Measurements from ENCODE around the gene PAK1. TPM values are rescaled to one million over a fixed set of nuclear protein-coding genes. Genes with fewer than 3 reads are reported as not detected.
A peak's percentile ranks its signal among the peaks of the same experiment; 100 is the strongest.

The PAK1 gene
- total and polyA plus RNA-seq, 2 of the 4 experiments (the other 2 are of a cell fraction) = 34.3 to 60.6 TPM

GRCh38 chr11:77361184-77361583, 112.7 kb downstream of the PAK1 start:
- H3K14ac ChIP-seq (replicated peaks; ENCODE audit: low read depth, low read length) = no peak overlapping the region
- intact Hi-C loops (cut with micrococcal nuclease) = no loop called here
- H2BK20ac ChIP-seq (ENCODE audit: low read depth, low read length) = no peak overlapping the region
- H3K23ac ChIP-seq (ENCODE audit: low read depth, low read length) = no peak overlapping the region
- in situ Hi-C loops (cut with MboI; ENCODE audit: low sequenced_read_pairs) = no loop called here
- no peak overlapping the region for H2AFZ ChIP-seq (replicated peaks; ENCODE audit: low read length, poor library complexity)
- H3K79me1 ChIP-seq (ENCODE audit: low read depth in 1 of 2, low read length in 2 of 2) = no peaks in the 10 kb centered on the region; a peak in 2 of 4 replicates
- H2BK5ac ChIP-seq (ENCODE audit: low read depth, low read length, poor library complexity, severe bottlenecking) = no peak overlapping the region
- H3K4me2 ChIP-seq (ENCODE audit: low read depth, low read length) = no peak overlapping the region
- no peak overlapping the region for H3K18ac ChIP-seq (ENCODE audit: low read depth, low read length)
- no peak overlapping the region for H4K91ac ChIP-seq (ENCODE audit: insufficient read depth, low read depth, low read length)
- no TSS peak for BruUV-seq (replicated peaks)
- H3K9me3 ChIP-seq (ENCODE audit: control insufficient read depth, insufficient read depth, low read length) = no peaks in the 10 kb centered on the region
- H3K56ac ChIP-seq (ENCODE audit: extremely low read depth, insufficient read depth, low read length) = no peak overlapping the region
- TF ChIP-seq FOS (IDR thresholded peaks at IDR 0.05; ENCODE audit: low read depth, low read length) = no peak
- TF ChIP-seq CHD1 (IDR thresholded peaks at IDR 0.05; ENCODE audit: low read depth, low read length) = no peak
- TF ChIP-seq NFE2L2 (IDR thresholded peaks at IDR 0.05; ENCODE audit: low read depth, low read length) = no peak
- no peak for TF ChIP-seq MAFK (IDR thresholded peaks at IDR 0.05; ENCODE audit: low read depth, low read length)
- TF ChIP-seq BHLHE40 (IDR thresholded peaks at IDR 0.05; ENCODE audit: low read depth, low read length) = no peak
- no peak for TF ChIP-seq RCOR1 (IDR thresholded peaks at IDR 0.05; ENCODE audit: insufficient replicate concordance, low read length)
- no peak for TF ChIP-seq USF2 (IDR thresholded peaks at IDR 0.05; ENCODE audit: low read depth, low read length)
- no peak for TF ChIP-seq SMC3 (IDR thresholded peaks at IDR 0.05; ENCODE audit: low read depth, low read length)
- TF ChIP-seq MAZ (IDR thresholded peaks at IDR 0.05; ENCODE audit: borderline replicate concordance, low read depth, low read length) = no peak
- TF ChIP-seq CEBPB (IDR thresholded peaks at IDR 0.05; ENCODE audit: low read depth, low read length) = no peak
- TF ChIP-seq MXI1 (IDR thresholded peaks at IDR 0.05; ENCODE audit: borderline replicate concordance, low read depth, low read length) = no peak
- TF ChIP-seq RAD21 (IDR thresholded peaks at IDR 0.05; ENCODE audit: low read length) = no peak
- TF ChIP-seq POLR2A (IDR thresholded peaks at IDR 0.05; ENCODE audit: low read depth, low read length) = no peak
- TF ChIP-seq ELK1 (IDR thresholded peaks at IDR 0.05; ENCODE audit: borderline replicate concordance, low read depth, low read length) = no peak
- no peak for TF ChIP-seq CTCF (conservative IDR thresholded peaks at IDR 0.05; ENCODE audit: low read depth, low read length)
- TF ChIP-seq RFX5 (IDR thresholded peaks at IDR 0.05; ENCODE audit: low read depth, low read length) = no peak
- no CpG with 5 or more reads among the region's 3 CpGs for WGBS, 2 experiments (ENCODE audit: extremely low coverage in 2 of 2, insufficient read length in 1 of 2)
- no peak overlapping the region for H4K8ac ChIP-seq (ENCODE audit: low read depth in 2 of 2, low read length in 2 of 2)
- no peak overlapping the region for H3K4ac ChIP-seq (ENCODE audit: low read depth, low read length)
- ATAC-seq (ENCODE audit: low read depth) = peak; percentile 49
- CTCF ChIA-PET = no interaction called here
- H2BK15ac ChIP-seq (ENCODE audit: low read depth, low read length) = no peak overlapping the region
- H4K20me1 ChIP-seq (ENCODE audit: insufficient read depth, low read length) = no peaks in the 10 kb centered on the region
- POLR2A ChIA-PET (ENCODE audit: unreplicated experiment) = interaction anchor here (0.6 kb wide), 1 partner anchor 52 kb away, joined by 5 read pairs; no protein-coding TSS in a partner anchor
- no peak overlapping the region for H2AK9ac ChIP-seq (replicated peaks; ENCODE audit: low read depth, low read length, poor library complexity)
- no peak overlapping the region for H3K27ac ChIP-seq (ENCODE audit: insufficient read depth, low read length)
- H4K5ac ChIP-seq (ENCODE audit: low read depth, low read length) = no peak overlapping the region
- H3K4me1 ChIP-seq (ENCODE audit: control insufficient read depth, insufficient read depth, low read length) = no peaks in the 10 kb centered on the region
- no peak overlapping the region for H3K9ac ChIP-seq (ENCODE audit: low read depth, low read length)
- no peak overlapping the region for H2AK5ac ChIP-seq (ENCODE audit: low read depth, low read length)
- no peaks in the 10 kb centered on the region for H3K9me1 ChIP-seq (ENCODE audit: insufficient read depth, low read length)
- dilution Hi-C loops (cut with HindIII; ENCODE audit: low sequenced_read_pairs, unreplicated experiment) = no loop called here
- peak; percentile 63 for DNase-seq
- no peaks in the 10 kb centered on the region for H3K36me3 ChIP-seq (ENCODE audit: control insufficient read depth, insufficient read depth, low read length)
- H3K27me3 ChIP-seq (ENCODE audit: control insufficient read depth, insufficient read depth, low read length) = no peaks in the 10 kb centered on the region
- H3K4me3 ChIP-seq (ENCODE audit: insufficient read depth, low read depth, low read length) = no peak overlapping the region
- no peak overlapping the region for H2BK120ac ChIP-seq (ENCODE audit: low read depth, low read length)

All from IMR-90 (cell line).